ENCODE data around the gene VOPP1.

Gene VOPP1

DNA sequence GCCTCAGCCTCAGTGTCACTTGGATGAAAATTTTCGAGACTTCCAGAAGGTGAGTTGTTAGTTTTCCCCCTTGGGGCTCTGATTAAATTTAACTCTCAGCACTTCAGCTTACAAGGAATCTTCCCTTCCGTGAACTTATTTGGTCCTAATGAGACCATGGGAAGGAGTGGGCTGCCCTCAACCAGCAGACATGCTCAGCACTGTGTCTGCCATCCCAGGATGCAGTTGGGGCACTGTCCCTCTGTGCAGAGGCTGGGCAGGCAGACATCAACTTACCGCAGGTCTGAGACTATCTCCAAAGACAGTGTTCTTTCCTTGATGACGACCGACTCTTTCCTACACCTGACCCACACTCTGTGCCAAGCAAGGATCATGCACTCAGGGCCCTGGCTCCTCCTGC is 36.7 kb downstream of the VOPP1 start:
- H3K4me3 ChIP-seq (ENCODE audit: low read depth, low read length): no peak overlapping the region
- no peak for DNase-seq
- H3K27ac ChIP-seq: no peak overlapping the region

DNA sequence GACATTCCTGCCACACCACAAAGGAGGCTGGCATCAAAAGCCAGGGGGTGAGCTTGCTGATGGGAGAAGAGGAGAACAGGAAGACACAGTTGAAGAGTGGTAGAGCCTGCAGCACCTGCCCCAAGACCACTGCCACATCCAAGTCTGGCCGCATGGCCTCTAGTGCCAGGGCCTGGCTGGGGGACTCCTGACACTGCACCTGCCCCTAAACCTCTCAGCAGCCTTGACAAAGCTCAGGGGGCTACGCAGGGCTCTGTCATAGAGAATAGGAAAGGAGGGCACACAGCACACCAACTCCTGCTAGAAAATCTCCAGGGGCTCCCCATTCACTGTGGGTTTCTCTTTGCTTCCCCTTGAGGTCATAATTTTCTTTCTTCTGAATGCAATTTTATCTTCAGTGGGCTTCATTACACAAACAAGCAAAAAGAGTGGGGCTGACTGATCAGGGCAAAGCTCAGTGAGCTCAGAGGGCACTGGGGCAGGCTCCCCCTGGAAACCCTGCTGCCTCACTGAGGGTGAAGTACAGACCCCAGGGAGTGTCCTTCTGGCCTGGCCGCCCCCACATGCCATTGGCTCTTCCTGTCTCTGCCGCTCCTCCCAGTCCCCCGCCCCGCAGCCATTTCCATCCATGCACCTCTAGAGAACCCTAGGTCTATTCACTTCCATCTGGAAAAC is 37.2 kb downstream of the VOPP1 start:
- H3K36me3 ChIP-seq: no peaks in the 10 kb centered on the region
- no peak overlapping the region for H3K27ac ChIP-seq
- DNase-seq: no peak
- H3K27me3 ChIP-seq (ENCODE audit: insufficient read depth, low read depth, severe bottlenecking): no peaks in the 10 kb centered on the region
- TF ChIP-seq, protein P1, sequence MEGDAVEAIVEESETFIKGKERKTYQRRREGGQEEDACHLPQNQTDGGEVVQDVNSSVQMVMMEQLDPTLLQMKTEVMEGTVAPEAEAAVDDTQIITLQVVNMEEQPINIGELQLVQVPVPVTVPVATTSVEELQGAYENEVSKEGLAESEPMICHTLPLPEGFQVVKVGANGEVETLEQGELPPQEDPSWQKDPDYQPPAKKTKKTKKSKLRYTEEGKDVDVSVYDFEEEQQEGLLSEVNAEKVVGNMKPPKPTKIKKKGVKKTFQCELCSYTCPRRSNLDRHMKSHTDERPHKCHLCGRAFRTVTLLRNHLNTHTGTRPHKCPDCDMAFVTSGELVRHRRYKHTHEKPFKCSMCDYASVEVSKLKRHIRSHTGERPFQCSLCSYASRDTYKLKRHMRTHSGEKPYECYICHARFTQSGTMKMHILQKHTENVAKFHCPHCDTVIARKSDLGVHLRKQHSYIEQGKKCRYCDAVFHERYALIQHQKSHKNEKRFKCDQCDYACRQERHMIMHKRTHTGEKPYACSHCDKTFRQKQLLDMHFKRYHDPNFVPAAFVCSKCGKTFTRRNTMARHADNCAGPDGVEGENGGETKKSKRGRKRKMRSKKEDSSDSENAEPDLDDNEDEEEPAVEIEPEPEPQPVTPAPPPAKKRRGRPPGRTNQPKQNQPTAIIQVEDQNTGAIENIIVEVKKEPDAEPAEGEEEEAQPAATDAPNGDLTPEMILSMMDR (IDR thresholded peaks at IDR 0.05; ENCODE audit: low read depth, low read length): no peak
- no peaks in the 10 kb centered on the region for H3K9me3 ChIP-seq (ENCODE audit: severe bottlenecking)
- no peak overlapping the region for H3K4me3 ChIP-seq (ENCODE audit: low read depth, low read length)

More for the DNA sequence above, 36.7 kb downstream of the VOPP1 start:
- Histone ChIP-seq H3K9me3 (ENCODE audit: severe bottlenecking) (no peaks in the 10 kb centered on the region), H3K36me3 (no peaks in the 10 kb centered on the region), H3K27me3 (ENCODE audit: insufficient read depth, low read depth, severe bottlenecking) (no peaks in the 10 kb centered on the region)
- TF ChIP-seq, protein P1 (IDR thresholded peaks at IDR 0.05; ENCODE audit: low read depth, low read length): no peak

DNA sequence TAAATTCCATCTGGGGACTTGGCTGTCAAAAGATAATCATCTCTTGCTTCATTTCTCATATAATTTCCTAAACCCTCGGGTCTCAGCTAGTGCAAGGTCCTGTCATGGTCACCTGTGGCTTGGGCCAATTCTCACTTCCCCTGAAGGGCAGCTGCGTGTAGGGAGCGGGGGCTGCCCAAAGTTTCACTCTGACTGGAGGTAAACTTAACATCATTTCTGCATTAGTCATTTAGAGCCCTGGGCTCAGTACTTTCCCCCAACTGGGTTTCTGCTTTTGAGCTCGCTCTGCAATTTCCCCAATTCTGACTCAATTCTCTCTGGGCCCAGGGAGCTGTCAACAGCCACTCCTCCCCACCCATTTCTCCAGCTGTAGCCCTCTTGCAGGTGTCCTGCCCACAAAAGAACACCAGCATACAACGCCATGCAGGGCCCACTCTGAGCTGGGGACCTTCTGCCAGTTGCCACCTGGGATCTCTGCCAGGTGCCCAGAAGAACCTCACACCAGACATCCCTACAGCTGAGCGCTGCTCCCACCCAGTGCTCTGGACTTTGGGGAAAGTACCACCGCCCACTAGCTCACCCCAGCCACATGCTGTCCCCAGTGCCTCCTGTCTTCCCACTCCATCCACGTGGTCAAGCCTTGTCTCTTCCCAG is 37.9 kb downstream of the VOPP1 start:
- H3K27me3 ChIP-seq (ENCODE audit: insufficient read depth, low read depth, severe bottlenecking): no peaks in the 10 kb centered on the region
- no peaks in the 10 kb centered on the region for H3K36me3 ChIP-seq
- TF ChIP-seq, protein P1 (IDR thresholded peaks at IDR 0.05; ENCODE audit: low read depth, low read length): no peak
- H3K9me3 ChIP-seq (ENCODE audit: severe bottlenecking): no peaks in the 10 kb centered on the region
- no peak overlapping the region for H3K27ac ChIP-seq
- no peak for DNase-seq
- H3K4me3 ChIP-seq (ENCODE audit: low read depth, low read length): no peak overlapping the region

DNA sequence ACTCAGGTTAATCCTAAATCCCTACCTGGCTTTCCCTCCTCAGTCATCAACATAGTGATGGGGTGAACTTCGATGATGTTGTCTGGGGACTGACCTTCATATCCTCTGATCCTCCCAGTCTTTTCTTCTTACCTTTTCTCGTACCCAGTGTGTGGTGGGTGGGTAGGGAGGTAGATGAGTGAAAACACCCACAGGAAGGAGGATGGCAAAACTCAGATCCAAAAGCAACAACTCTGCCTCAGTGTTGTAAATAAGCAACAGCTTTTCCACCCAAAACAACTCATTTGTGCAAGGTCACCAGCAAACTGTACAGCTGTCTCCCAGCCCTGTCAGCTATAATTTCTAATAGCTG is 38.6 kb downstream of the VOPP1 start:
- no peak overlapping the region for H3K27ac ChIP-seq
- H3K9me3 ChIP-seq (ENCODE audit: severe bottlenecking): no peaks in the 10 kb centered on the region
- H3K27me3 ChIP-seq (ENCODE audit: insufficient read depth, low read depth, severe bottlenecking): no peaks in the 10 kb centered on the region
- H3K4me3 ChIP-seq (ENCODE audit: low read depth, low read length): no peak overlapping the region
- DNase-seq: no peak
- H3K36me3 ChIP-seq: no peaks in the 10 kb centered on the region
- TF ChIP-seq, protein P1 (IDR thresholded peaks at IDR 0.05; ENCODE audit: low read depth, low read length): no peak

DNA sequence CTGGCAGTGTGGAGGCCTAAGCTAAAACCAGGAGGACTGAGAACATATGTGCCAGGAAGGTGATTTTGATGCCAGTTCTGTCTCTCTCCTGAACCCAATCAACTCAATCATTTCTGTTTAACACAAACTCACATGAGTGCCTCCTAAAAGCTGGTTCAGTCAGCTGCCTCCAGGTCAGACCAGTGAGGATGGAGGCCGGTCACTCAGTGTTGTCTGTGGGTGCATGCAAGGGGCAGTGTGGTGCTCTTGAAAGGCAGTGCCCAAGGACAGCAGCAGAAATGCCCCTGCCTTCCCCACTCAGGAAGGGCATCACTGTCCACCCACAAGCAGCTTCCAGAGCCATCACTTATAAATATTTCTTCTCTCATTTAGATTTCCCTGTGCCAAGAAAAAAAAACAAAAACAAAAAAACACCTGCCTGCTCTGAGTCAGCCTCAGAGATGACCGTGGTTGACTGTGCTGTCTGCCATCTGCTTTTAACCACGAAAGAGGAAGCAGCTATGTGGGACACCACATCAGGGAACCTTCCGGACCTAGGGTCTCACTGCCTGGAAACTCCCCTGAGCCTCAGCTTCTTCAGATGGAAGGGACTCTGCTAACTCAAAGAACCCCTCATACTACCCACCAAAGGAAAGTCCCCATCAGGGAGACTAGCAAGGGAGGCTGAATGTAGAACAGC is 39.1 kb downstream of the VOPP1 start:
- Histone ChIP-seq H3K4me3 (ENCODE audit: low read depth, low read length) (no peak overlapping the region), H3K27ac (no peak overlapping the region), H3K36me3 (no peaks in the 10 kb centered on the region), H3K27me3 (ENCODE audit: insufficient read depth, low read depth, severe bottlenecking) (no peaks in the 10 kb centered on the region), H3K9me3 (ENCODE audit: severe bottlenecking) (no peaks in the 10 kb centered on the region)
- TF ChIP-seq, protein P1 (IDR thresholded peaks at IDR 0.05; ENCODE audit: low read depth, low read length): no peak
- no peak for DNase-seq
